HepG2 (cell line): ENCODE results near the gene PRSS53. TPM values are rescaled to one million over a fixed set of nuclear protein-coding genes. Genes with fewer than 3 reads are reported as not detected.

Experiments
- ETV6 ChIP-seq: sonication (generic); formaldehyde crosslinking; conservative IDR thresholded peaks from 2 replicates; pipeline ENCODE4 v1.4.0; 2020; ENCODE audit warnings: missing genetic modification reagents
- GABPB1 ChIP-seq: IDR thresholded peaks from 2 replicates; pipeline ENCODE4 v1.6.1; 2016; ENCODE audit warnings: mild to moderate bottlenecking, missing genetic modification reagents, moderate library complexity, missing compliant biosample characterization
- HDAC6 ChIP-seq: fragments of 200-600 bp; sonication (generic); IDR thresholded peaks from 2 replicates; pipeline ENCODE4 v1.7.0; 2017; ENCODE audit warnings: mild to moderate bottlenecking, antibody characterized with exemption, low read length, low read depth
- HHEX ChIP-seq: IDR thresholded peaks from 2 replicates; pipeline ENCODE4 v1.6.1; 2016; ENCODE audit warnings: control low read depth
- IKZF4 ChIP-seq: sonication (generic); formaldehyde crosslinking; IDR thresholded peaks from 2 replicates; pipeline ENCODE4 v1.5.1; 2020; ENCODE audit warnings: borderline replicate concordance, mild to moderate bottlenecking, low read depth, missing genetic modification reagents; ENCODE audit errors: not compliant biosample characterization
- PTBP1 ChIP-seq: fragments of 200-400 bp; formaldehyde crosslinking; IDR thresholded peaks from 2 replicates; pipeline ENCODE4 v1.6.1; 2018; ENCODE audit warnings: low read length, low read depth; ENCODE audit not compliant: poor library complexity, severe bottlenecking
- REL ChIP-seq: sonication (generic); formaldehyde crosslinking; conservative IDR thresholded peaks from 2 replicates; pipeline ENCODE4 v1.8.0; 2022; ENCODE audit warnings: mild to moderate bottlenecking, missing genetic modification reagents, moderate library complexity
- RNF219 ChIP-seq: sonication (generic); formaldehyde crosslinking; IDR thresholded peaks from 2 replicates; pipeline ENCODE4 v1.5.0; 2020; ENCODE audit warnings: mild to moderate bottlenecking, missing genetic modification reagents
- SKI ChIP-seq: fragments of 450-650 bp; IDR thresholded peaks from one replicate; pipeline ENCODE4 v1.6.1; 2018; ENCODE audit warnings: mild to moderate bottlenecking; ENCODE audit not compliant: partially characterized antibody
- SSRP1 ChIP-seq: IDR thresholded peaks from 2 replicates; pipeline ENCODE4 v1.6.1; 2016; ENCODE audit warnings: control low read depth
- ZFAT ChIP-seq: sonication (generic); formaldehyde crosslinking; conservative IDR thresholded peaks from 2 replicates; pipeline ENCODE4 v1.8.1; 2023; ENCODE audit warnings: missing genetic modification reagents, inconsistent platforms
- ZHX2 ChIP-seq, 2 experiments: sonication (generic) in 1 of 2; formaldehyde crosslinking in 1 of 2; IDR thresholded peaks; 2 replicates each; pipeline versions ENCODE4 v1.6.1 to v1.9.0; 2014 to 2022; ENCODE audit warnings: antibody characterized with exemption in 1 of 2, borderline replicate concordance in 1 of 2, inconsistent platforms in 1 of 2, low read depth in 1 of 2, missing genetic modification reagents in 1 of 2
- ZMAT5 ChIP-seq: sonication (generic); formaldehyde crosslinking; IDR thresholded peaks from 2 replicates; pipeline ENCODE4 v1.5.0; 2020; ENCODE audit warnings: mild to moderate bottlenecking, low read depth, missing genetic modification reagents, borderline replicate concordance
- ZMYM3 ChIP-seq: sonication (generic); formaldehyde crosslinking; IDR thresholded peaks from 2 replicates; pipeline ENCODE4 v1.5.1; 2020; ENCODE audit warnings: mild to moderate bottlenecking, missing genetic modification reagents
- ZNF431 ChIP-seq: sonication (generic); formaldehyde crosslinking; IDR thresholded peaks from 2 replicates; pipeline ENCODE4 v1.9.0; 2022; ENCODE audit warnings: missing genetic modification reagents, low read depth, mild to moderate bottlenecking, borderline replicate concordance
- ZNF501 ChIP-seq: sonication (generic); formaldehyde crosslinking; IDR thresholded peaks from 2 replicates; pipeline ENCODE4 v1.5.1; 2020; ENCODE audit warnings: mild to moderate bottlenecking, moderate library complexity, missing genetic modification reagents
- ZNF570 ChIP-seq: sonication (generic); formaldehyde crosslinking; IDR thresholded peaks from 2 replicates; pipeline ENCODE4 v1.4.0; 2020; ENCODE audit warnings: mild to moderate bottlenecking, missing genetic modification reagents, borderline replicate concordance
- ZNF740 ChIP-seq: sonication (generic); formaldehyde crosslinking; IDR thresholded peaks from 2 replicates; pipeline ENCODE4 v1.4.0; 2020; ENCODE audit warnings: missing genetic modification reagents
- ZNF800 ChIP-seq: sonication (generic); formaldehyde crosslinking; IDR thresholded peaks from 2 replicates; pipeline ENCODE4 v1.4.0; 2020; ENCODE audit warnings: missing genetic modification reagents
- polyA plus RNA-seq, 8 experiments: library from polyadenylated mRNA; depleted of rRNA in 3 of 8; stranded (reverse) in 7 of 8; unstranded in 1 of 8; fragments of >200 nt; fragmentation: Illumina TruSeq in 4 of 8; extraction: Trizol in 4 of 8; gene quantifications; 2 replicates each; pipeline versions ENCODE4 v1.2.1 to v1.2.3, GENCODE V29; 2011 to 2016; ENCODE audit warnings: low read depth in 4 of 8, missing spikeins in 1 of 8, mixed read lengths in 1 of 8; ENCODE audit not compliant: insufficient read depth in 1 of 8
- total RNA-seq, 5 experiments: library from RNA; depleted of rRNA; stranded (reverse); fragments of >200 nt; fragmentation: Illumina TruSeq; extraction: Trizol; gene quantifications; 2 replicates each; pipeline ENCODE4 v1.2.3, GENCODE V29; 2016; ENCODE audit warnings: low read depth in 1 of 5

Gene PRSS53
- total and polyA plus RNA-seq, 2 of the 13 experiments (the other 11 are each of a cell fraction or from before 2014, with no cell fraction given): 2.2 to 7.4 TPM

GRCh38 chr16:31072540-31073141, 16.1 kb downstream of the PRSS53 start (continued):
- TF ChIP-seq ZHX2 (IDR thresholded peaks at IDR 0.05; ENCODE audit: low read depth) (no peak), ZHX2 (CRISPR knock-in tag; IDR thresholded peaks at IDR 0.05; ENCODE audit: borderline replicate concordance) (no peak), HDAC6 (no peak), IKZF4 (CRISPR knock-in tag) (no peak), ZNF800 (CRISPR knock-in tag) (no peak), SKI (no peak), REL (CRISPR knock-in tag) (no peak), ZMAT5 (0 out of 2 replicates have a peak, but pooled peaks have one; percentile 75), ZFAT (no peak), SSRP1 (no peak), ZMYM3 (no peak), ZNF740 (CRISPR knock-in tag) (no peak), ZNF431 (no peak), ZNF501 (peak; percentile 56), ZNF570 (CRISPR knock-in tag) (no peak), ETV6 (CRISPR knock-in tag) (no peak), RNF219 (CRISPR knock-in tag) (no peak), PTBP1 (no peak), GABPB1 (CRISPR knock-in tag) (no peak), HHEX (CRISPR knock-in tag) (no peak)
